Testis (tissue), 5 donors: Measurements from ENCODE around the gene TEX13A. TPM values are rescaled to one million over a fixed set of nuclear protein-coding genes. Genes with fewer than 3 reads are reported as not detected.

Source experiments
- DNase-seq: peaks from one replicate; pipeline ENCODE4 v3.0.0-alpha.2; 2019
- H3K27ac ChIP-seq, 2 donors: fragments of 200-600 bp; sonication (generic); one replicate each; pipeline ENCODE4 v1.5.1; 2019
- H3K27me3 ChIP-seq: fragments of 200-600 bp; sonication (generic); one replicate; pipeline ENCODE4 v1.5.1; 2019
- H3K36me3 ChIP-seq: fragments of 200-600 bp; sonication (generic); one replicate; pipeline ENCODE4 v1.5.1; 2017; ENCODE audit warnings: low read depth; ENCODE audit errors: missing control alignments
- H3K4me1 ChIP-seq: fragments of 200-600 bp; sonication (generic); one replicate; pipeline ENCODE4 v1.5.1; 2019
- H3K4me3 ChIP-seq, 2 donors: fragments of 200-600 bp; sonication (generic); one replicate each; pipeline ENCODE4 v1.5.1; 2017 to 2019
- H3K9me3 ChIP-seq: fragments of 200-600 bp; sonication (generic); one replicate; pipeline ENCODE4 v1.5.1; 2017
- POLR2A ChIP-seq: fragments of 450-650 bp; IDR thresholded peaks from one replicate; pipeline ENCODE4 v1.6.1; 2017; ENCODE audit warnings: antibody characterized with exemption, mild to moderate bottlenecking, moderate library complexity
- WGBS, 2 donors: methylation state at CpG; one replicate each; pipeline ENCODE4 v1.1.5; 2018; 5-methylcytosine and 5-hydroxymethylcytosine counted together
- intact Hi-C: fragments of 100-400 bp; cut with DNase I; formaldehyde crosslinking; loops from one replicate; pipeline ENCODE4 v1.15.1; 2023; ENCODE audit warnings: low total_unique reads
- long read RNA-seq, 2 donors: transcript quantifications; one replicate each; lab custom pipeline, GENCODE V29; 2026
- polyA plus RNA-seq: library from polyadenylated mRNA; stranded (reverse); fragments of 350-450 nt; fragmentation: Illumina TruSeq; extraction: RNeasy Lipid Tissue Mini Kit (QIAGEN cat#74804); gene quantifications from one replicate; pipeline ENCODE4 v1.2.3, GENCODE V29; 2014; ENCODE audit warnings: low read depth, low replicate concordance; ENCODE audit not compliant: insufficient read depth
- total RNA-seq, 2 donors: library from RNA; depleted of rRNA; stranded (reverse); fragments of >200 nt; gene quantifications; one replicate each; pipeline ENCODE4 v1.2.3, GENCODE V29; 2016
- TF ChIP-seq, protein P1 (sequence below), 3 experiments: fragments of 450-650 bp in 2 of 3; fragments of 200-600 bp in 1 of 3; sonication (generic) in 1 of 3; IDR thresholded peaks; one replicate each; pipeline ENCODE4 v1.5.1; 2016 to 2019; ENCODE audit warnings: antibody characterized with exemption in 3 of 3, mild to moderate bottlenecking in 2 of 3, moderate library complexity in 1 of 3

The TEX13A gene, protein sequence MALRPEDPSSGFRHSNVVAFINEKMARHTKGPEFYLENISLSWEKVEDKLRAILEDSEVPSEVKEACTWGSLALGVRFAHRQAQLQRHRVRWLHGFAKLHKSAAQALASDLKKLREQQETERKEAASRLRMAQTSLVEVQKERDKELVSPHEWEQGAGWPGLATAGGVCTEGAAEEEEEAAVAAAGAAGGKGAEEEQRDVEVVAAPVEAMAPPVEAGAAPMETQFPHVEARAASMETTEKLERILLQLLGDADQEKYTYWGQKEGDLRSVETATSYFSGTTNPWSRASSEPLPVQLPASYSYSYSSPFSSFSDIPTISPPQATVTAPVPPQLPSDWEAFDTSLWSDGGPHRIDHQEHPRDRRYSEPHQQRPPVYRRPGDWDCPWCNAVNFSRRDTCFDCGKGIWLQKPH
- total RNA-seq, result 1 to 10 TPM; 5.8 to 6.4 TPM
- polyA plus RNA-seq, result 17.5 TPM
- long read RNA-seq, donor 1, result 0 reads
- long read RNA-seq, donor 2, result 0 reads

DNA sequence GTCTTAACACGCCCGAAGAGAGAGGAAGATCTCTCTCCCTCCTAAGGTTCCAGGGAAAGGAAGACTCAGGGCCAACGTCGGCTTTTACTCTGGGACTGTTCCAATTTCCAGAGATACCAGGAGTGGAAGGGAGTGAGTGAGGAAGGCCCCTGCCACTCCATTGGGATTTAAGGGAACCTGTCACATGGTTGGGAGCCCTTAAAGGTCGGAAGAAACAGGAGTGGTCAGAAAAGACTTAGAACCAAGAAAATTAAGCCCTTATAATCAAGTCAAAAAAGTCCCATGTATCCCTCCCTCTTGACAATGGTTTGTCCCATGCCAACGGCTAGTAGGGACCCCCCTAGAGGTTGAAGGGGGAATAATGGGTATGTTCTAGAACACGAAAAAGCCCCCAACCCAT, at the start of gene TEX13A:
Gene TEX13A, minus strand, starts transcription at position 59 of the 400 bp plus-strand sequence. CDS start 297 bp downstream, outside the sequence.
- Histone ChIP-seq H3K4me1 (no peaks in the 10 kb centered on the region), H3K36me3 (no peaks in the 10 kb centered on the region), H3K27ac (no peak within 1 kb of the TSS), H3K9me3 (no peaks in the 10 kb centered on the region), H3K27me3 (no peaks in the 10 kb centered on the region), H3K4me3 (no peak within 1 kb of the TSS)
- no peak for DNase-seq
- whole genome bisulfite sequencing, 2 donors, result 64 to 71% methylated on average over 6 to 7 of the region's 7 CpGs
- intact Hi-C loops, result no loop called here
- TF ChIP-seq POLR2A, result no peak
- TF ChIP-seq, protein P1, sequence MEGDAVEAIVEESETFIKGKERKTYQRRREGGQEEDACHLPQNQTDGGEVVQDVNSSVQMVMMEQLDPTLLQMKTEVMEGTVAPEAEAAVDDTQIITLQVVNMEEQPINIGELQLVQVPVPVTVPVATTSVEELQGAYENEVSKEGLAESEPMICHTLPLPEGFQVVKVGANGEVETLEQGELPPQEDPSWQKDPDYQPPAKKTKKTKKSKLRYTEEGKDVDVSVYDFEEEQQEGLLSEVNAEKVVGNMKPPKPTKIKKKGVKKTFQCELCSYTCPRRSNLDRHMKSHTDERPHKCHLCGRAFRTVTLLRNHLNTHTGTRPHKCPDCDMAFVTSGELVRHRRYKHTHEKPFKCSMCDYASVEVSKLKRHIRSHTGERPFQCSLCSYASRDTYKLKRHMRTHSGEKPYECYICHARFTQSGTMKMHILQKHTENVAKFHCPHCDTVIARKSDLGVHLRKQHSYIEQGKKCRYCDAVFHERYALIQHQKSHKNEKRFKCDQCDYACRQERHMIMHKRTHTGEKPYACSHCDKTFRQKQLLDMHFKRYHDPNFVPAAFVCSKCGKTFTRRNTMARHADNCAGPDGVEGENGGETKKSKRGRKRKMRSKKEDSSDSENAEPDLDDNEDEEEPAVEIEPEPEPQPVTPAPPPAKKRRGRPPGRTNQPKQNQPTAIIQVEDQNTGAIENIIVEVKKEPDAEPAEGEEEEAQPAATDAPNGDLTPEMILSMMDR (IDR thresholded peaks at IDR 0.05), result no peak

DNA sequence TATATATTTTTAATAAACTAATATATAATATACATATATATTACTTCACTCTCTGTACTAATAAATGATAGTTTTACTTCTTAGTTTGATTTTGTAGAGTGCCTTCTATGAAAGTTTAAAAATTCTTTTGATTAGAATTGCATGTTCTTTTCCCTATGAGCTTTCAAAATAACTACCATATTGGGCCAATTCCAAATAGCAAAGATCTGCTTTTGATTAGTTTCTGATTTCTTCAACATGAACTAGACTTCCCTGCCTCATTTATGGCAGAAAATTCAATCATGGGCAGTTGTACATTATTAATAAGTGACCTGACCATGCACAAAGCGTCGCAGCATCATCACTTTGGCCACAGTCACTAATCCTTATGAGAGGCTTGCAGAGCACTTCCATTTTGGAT, 48.9 kb upstream of the TEX13A start:
- H3K27me3 ChIP-seq, result no peaks in the 10 kb centered on the region
- DNase-seq, result no peak
- WGBS, 2 donors, result 100% methylated on average over 2 of the region's 2 CpGs
- intact Hi-C loops, result no loop called here
- H3K36me3 ChIP-seq, result no peaks in the 10 kb centered on the region
- no peak overlapping the region for H3K4me3 ChIP-seq
- H3K27ac ChIP-seq, result no peak overlapping the region
- TF ChIP-seq, protein P1 (IDR thresholded peaks at IDR 0.05), result no peak
- TF ChIP-seq POLR2A, result no peak
- H3K4me1 ChIP-seq, result no peaks in the 10 kb centered on the region
- no peaks in the 10 kb centered on the region for H3K9me3 ChIP-seq

DNA sequence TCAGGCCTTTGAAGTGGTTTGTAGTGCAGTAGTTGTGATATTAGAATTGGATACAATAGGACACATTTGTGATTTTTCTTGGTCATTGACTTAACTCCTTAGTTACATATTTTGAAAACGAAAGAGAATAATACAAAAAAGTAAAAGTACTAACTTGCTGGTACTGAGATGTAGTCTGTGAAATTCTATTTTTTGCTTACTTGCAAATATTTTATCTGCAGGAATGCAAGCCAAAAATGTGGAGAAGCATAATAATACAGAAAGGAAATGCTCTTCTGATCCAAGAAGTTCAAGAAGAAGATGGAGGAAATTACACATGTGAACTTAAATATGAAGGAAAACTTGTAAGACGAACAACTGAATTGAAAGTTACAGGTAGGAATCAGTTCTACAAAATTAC, 46.7 kb upstream of the TEX13A start:
- Histone ChIP-seq H3K36me3 (no peaks in the 10 kb centered on the region), H3K4me1 (no peaks in the 10 kb centered on the region), H3K4me3 (no peak overlapping the region), H3K27me3 (no peaks in the 10 kb centered on the region), H3K9me3 (no peaks in the 10 kb centered on the region), H3K27ac (no peak overlapping the region)
- no peak for TF ChIP-seq POLR2A
- TF ChIP-seq, protein P1 (IDR thresholded peaks at IDR 0.05), result no peak
- no peak for DNase-seq
- intact Hi-C loops, result no loop called here
- WGBS, 2 donors, result 61 to 62% methylated on average over 2 of the region's 2 CpGs

DNA sequence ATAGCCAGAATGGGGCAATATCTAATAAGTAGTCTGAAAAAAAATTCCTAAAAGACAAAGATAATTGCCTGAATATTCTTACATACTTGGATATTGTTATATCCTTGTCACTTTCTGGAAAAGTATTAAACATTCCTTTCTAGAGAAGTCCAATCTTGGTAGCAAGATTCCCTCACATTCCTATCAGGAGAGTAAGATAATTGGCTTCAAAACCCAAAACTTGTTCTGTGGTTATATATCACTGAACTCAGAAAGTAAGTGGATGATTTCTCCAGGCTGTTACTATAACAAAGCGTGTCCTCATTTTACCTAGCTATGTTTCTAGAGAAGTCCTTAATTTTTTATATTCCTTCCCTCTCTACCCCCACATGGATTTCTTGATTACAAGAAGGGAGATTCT, 46.0 kb upstream of the TEX13A start:
- DNase-seq, result no peak
- no peak overlapping the region for H3K4me3 ChIP-seq
- H3K27me3 ChIP-seq, result no peaks in the 10 kb centered on the region
- intact Hi-C loops, result no loop called here
- no peaks in the 10 kb centered on the region for H3K36me3 ChIP-seq
- H3K4me1 ChIP-seq, result no peaks in the 10 kb centered on the region
- no peak overlapping the region for H3K27ac ChIP-seq
- no peak for TF ChIP-seq POLR2A
- TF ChIP-seq, protein P1 (IDR thresholded peaks at IDR 0.05), result no peak
- H3K9me3 ChIP-seq, result no peaks in the 10 kb centered on the region
- 77 to 89% methylated on average over 1 of the region's 1 CpG for WGBS, 2 donors
